PFSK-1 (cell line): ENCODE measurements around the gene MAPK12.

ENCODE experiments used
- FOXP2 ChIP-seq: optimal IDR thresholded peaks from 2 replicates; pipeline ENCODE3; 2011; ENCODE audit warnings: borderline replicate concordance, control low read depth, inconsistent platforms; ENCODE audit not compliant: insufficient read depth; ENCODE audit errors: extremely low read length, extremely low read depth
- POLR2AphosphoS5 ChIP-seq: IDR thresholded peaks from 2 replicates; pipeline ENCODE4 v1.6.1; 2012; ENCODE audit warnings: low read depth, mild to moderate bottlenecking, control low read depth, low read length, moderate library complexity
- REST ChIP-seq, 2 experiments: IDR thresholded peaks; 2 replicates each; pipeline versions ENCODE4 v1.6.1 to v1.8.0; 2011 to 2012; ENCODE audit warnings: low read depth in 2 of 2, low read length in 2 of 2, control low read depth in 1 of 2, inconsistent platforms in 1 of 2, mild to moderate bottlenecking in 1 of 2, moderate library complexity in 1 of 2; ENCODE audit not compliant: insufficient read depth in 1 of 2
- SIN3A ChIP-seq: IDR thresholded peaks from 2 replicates; pipeline ENCODE4 v1.6.1; 2012; ENCODE audit warnings: mild to moderate bottlenecking, low read length, moderate library complexity, borderline replicate concordance; ENCODE audit not compliant: insufficient read depth
- TAF1 ChIP-seq: IDR thresholded peaks from 2 replicates; pipeline ENCODE4 v1.6.1; 2012; ENCODE audit warnings: low read length, control low read depth, borderline replicate concordance; ENCODE audit not compliant: insufficient read depth

The MAPK12 gene

GRCh38 chr22:50269573-50269969 lies 8.1 kb upstream of the MAPK12 start:
- no peak for TF ChIP-seq SIN3A
- TF ChIP-seq REST (IDR thresholded peaks at IDR 0.05; ENCODE audit: insufficient read depth in 1 of 2, low read depth in 2 of 2, low read length in 2 of 2) = no peak
- TF ChIP-seq TAF1 = no peak
- no peak for TF ChIP-seq FOXP2
- no peak for TF ChIP-seq POLR2AphosphoS5

DNA sequence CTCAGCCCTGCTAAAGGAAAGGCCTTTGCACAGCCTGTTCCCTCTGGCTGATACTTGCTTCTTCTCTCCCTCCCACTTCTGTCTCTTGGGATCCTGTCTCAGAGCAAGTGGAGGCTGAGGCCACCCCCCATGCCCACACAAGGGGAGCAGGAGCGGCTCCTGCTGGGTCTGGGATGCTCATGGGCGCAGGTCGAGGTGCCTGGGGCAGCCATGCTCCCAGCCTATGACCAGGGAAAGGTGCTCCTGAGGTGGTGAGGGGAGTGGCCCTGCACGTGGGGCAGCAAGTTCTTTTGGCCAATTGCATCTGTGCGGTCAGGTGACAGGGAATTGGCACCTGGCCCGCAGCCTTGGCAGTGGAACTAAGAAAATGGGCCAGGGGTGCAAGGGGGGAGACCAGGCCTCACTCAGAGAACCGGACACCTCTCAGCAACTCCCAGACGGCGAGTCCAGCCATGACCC lies 7.2 kb upstream of the MAPK12 start:
- no peak for TF ChIP-seq SIN3A
- no peak for TF ChIP-seq FOXP2
- no peak for TF ChIP-seq POLR2AphosphoS5
- no peak for TF ChIP-seq REST (IDR thresholded peaks at IDR 0.05; ENCODE audit: insufficient read depth in 1 of 2, low read depth in 2 of 2, low read length in 2 of 2)
- no peak for TF ChIP-seq TAF1

GRCh38 chr22:50267591-50268390 lies 6.3 kb upstream of the MAPK12 start:
- no peak for TF ChIP-seq SIN3A
- no peak for TF ChIP-seq TAF1
- no peak for TF ChIP-seq REST (IDR thresholded peaks at IDR 0.05; ENCODE audit: insufficient read depth in 1 of 2, low read depth in 2 of 2, low read length in 2 of 2)
- no peak for TF ChIP-seq POLR2AphosphoS5
- no peak for TF ChIP-seq FOXP2

DNA sequence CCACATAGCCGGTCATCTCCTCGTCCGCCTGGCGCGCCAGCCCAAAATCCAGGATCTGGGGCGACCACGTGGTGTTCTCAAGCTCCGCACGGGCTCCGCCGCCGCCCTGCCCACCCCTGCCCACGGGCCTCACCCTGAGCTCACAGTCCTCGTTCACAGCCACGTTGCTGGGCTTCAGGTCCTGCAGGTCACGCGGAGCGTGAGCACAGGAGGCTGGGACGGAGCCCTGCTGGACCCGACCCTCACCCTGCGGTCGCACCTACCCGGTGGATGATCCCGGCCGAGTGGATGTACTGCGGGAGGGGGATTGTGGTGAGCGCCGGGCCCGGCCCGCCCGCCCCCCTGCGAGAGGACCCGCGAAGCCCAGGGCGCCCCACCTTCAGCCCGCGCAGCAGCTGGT lies 5.5 kb upstream of the MAPK12 start:
- TF ChIP-seq FOXP2 = no peak
- no peak for TF ChIP-seq POLR2AphosphoS5
- no peak for TF ChIP-seq TAF1
- no peak for TF ChIP-seq REST (IDR thresholded peaks at IDR 0.05; ENCODE audit: insufficient read depth in 1 of 2, low read depth in 2 of 2, low read length in 2 of 2)
